Measurements from ENCODE around the gene CEP170.
"Not testable (repeated sequence)": the region's sequence is repeated elsewhere in the genome, so short reads cannot be mapped to it uniquely, and the experiment has no call there.

The CEP170 gene

DNA sequence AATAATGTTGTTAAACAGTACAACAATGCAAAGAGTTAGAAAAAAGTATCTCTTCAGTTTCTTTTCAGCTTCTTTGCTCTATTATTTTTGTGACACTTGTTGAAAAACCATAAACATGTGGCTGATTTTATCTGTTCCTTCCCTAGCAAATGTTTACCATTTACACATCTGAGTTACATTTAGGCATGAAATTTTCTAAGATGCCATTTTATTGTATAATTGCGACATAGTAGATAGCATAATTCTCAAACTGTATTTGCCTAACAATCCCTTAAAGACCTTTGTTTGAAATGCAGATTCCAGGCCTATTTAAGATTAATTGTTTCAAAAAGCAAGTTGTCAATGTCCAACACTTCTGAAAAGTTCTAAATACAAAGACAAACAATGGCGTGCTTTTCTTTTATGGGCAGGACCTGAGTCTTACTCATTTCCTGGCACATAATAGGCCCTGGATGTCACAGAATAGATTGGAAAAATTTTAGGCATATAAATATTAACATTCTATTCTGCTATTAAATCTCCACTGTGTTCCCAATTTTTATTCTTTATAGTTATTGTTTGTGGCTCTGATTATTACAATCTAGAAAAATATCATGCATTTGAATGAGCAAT is 81.2 kb downstream of the CEP170 start:
- not testable (repeated sequence) for DNase-seq (ENCODE audit: low read depth)

GRCh38 chr1:243164911-243165310 is 90.2 kb downstream of the CEP170 start:
- DNase-seq (ENCODE audit: low read depth), result not testable (repeated sequence)

DNA sequence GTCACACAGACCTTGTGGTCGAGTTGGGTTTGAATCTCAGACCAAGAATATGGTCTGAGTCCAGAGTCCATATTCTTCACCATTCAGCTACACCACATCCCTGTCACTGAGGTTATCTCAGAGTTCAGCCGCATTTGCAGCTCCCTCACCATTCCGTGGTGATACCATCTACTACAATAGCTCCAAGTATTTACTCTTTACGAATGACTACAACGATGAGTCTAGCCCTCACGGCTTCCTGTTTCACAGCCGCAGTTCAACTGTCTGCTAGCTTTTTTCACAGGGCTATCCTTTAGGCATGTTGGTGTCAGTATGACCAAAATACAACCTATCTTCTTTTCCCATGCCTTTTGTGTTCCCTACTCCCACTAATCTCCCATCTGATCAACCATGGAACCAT is 104.2 kb downstream of the CEP170 start:
- DNase-seq (ENCODE audit: low read depth), result not testable (repeated sequence)

DNA sequence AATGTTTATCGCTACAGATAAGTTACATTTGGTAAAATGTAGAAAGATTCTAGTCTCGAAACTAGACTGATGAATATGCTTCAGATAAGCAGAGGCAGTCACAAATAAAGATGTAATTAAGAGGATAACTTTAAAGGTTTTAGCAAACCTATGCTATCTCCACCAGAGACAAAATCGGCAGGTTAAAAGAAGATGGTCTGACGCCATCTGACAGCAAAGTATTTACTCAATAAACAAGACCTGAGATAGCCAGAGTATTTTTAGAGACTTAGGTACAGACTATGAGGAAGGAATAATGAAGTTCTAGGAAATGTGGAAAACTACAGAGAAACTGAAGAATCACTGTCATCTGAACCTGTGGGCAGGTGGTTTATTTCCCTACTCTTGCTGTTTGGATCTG is 106.0 kb downstream of the CEP170 start:
- DNase-seq (ENCODE audit: low read depth), result not testable (repeated sequence)

- not testable (repeated sequence) for DNase-seq (ENCODE audit: low read depth)
Measured at GRCh38 chr1:243147351-243147750, 107.7 kb downstream of the CEP170 start.

DNA sequence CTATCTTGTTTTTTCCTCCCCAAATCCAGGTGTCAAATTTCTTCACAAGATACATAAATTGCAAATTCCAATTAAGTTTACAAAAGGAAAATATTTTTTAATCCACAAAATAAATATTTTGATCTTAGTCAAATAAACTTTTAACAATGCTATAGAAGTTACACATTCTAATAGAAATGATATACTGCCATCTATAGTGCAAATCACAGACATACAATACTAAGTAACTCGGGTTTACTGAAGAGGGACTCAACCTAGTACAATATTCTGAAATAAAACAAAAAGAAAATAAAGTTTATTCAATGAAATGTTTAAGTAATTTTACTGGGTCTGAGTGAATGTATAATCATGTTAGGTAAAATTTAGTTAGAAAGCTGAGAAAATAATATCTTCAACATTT is 114.6 kb downstream of the CEP170 start:
- not testable (repeated sequence) for DNase-seq (ENCODE audit: low read depth)

- not testable (repeated sequence) for DNase-seq (ENCODE audit: low read depth)
Measured at GRCh38 chr1:243122876-243123409, 132.1 kb downstream of the CEP170 start.

- not testable (repeated sequence) for DNase-seq (ENCODE audit: low read depth)
Measured at GRCh38 chr1:243121939-243122338, 133.1 kb downstream of the CEP170 start.

GRCh38 chr1:243118601-243119322 is 136.3 kb downstream of the CEP170 start:
- DNase-seq (ENCODE audit: low read depth), result not testable (repeated sequence)

GRCh38 chr1:243116187-243116586 is 138.9 kb downstream of the CEP170 start:
- DNase-seq (ENCODE audit: low read depth), result not testable (repeated sequence)

GRCh38 chr1:243114769-243115168 is 140.3 kb downstream of the CEP170 start:
- not testable (repeated sequence) for DNase-seq (ENCODE audit: low read depth)

- DNase-seq (ENCODE audit: low read depth), result not testable (repeated sequence)
Measured at GRCh38 chr1:243114059-243114713, 140.9 kb downstream of the CEP170 start.

DNA sequence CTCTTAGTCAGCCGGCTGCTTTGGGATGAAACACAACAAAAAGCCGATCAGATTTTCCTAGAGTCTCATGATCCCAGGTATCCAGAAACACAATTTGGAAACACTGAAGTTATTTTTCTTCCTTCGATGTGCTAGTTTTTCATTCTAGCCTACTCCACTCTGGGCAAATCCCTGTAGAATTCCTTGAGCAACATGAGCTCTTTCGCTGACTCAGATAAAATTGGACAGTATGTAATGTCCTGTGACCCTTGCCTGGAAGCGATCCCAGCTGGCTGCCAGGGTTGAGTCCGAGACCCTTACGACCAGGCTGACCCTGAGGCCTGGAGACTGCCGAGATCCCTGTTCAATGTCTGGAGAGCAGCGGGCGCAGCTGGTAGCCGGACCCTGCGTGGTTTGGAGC is 147.9 kb downstream of the CEP170 start:
- not testable (repeated sequence) for DNase-seq (ENCODE audit: low read depth)

- not testable (repeated sequence) for DNase-seq (ENCODE audit: low read depth)
Measured at GRCh38 chr1:243105652-243106332, 149.3 kb downstream of the CEP170 start.

- not testable (repeated sequence) for DNase-seq (ENCODE audit: low read depth)
Measured at GRCh38 chr1:243105104-243105503, 150.0 kb downstream of the CEP170 start.

GRCh38 chr1:243104452-243104851 is 150.6 kb downstream of the CEP170 start:
- not testable (repeated sequence) for DNase-seq (ENCODE audit: low read depth)

DNA sequence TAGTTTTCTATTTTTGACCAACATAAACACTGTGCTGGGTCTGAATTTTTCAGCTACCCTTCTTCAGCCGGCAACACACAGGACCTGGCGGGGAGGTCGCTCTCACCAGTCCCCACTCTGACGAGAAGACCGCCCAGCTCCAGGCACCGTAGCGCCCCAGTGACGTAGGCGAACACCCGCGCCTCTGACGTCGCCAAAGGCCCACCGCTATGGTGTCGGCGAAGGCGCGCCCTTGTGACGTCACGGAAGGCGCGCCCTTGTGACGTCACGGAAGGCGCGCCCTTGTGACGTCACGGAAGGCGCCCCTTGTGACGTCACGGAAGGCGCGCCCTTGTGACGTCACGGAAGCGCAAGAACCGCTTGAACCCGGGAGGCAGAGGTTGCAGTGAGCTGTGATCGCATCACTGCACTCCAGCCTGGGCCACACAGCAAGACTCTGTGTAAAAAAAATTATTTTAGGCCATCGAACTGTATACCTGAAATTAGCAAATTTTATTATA is 153.5 kb downstream of the CEP170 start:
- DNase-seq (ENCODE audit: low read depth), result peak; percentile 44

DNA sequence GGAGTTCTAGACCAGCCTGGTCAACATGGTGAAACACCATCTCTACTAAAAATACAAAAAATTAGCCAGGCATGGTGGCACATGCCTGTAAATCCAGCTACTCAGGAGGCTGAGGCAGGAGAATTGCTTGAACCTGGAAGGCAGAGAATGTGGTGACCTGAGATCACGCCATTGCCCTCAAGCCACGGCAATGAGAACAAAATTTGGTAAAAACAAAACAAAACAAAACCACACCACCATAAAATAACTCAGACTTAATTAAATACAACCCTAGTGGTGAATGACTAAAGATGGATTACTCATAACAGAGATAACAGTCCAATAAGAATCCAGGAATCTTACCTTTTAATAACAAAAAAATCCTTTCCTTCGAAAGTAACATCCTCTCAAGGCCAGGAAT is 167.7 kb downstream of the CEP170 start:
- not testable (repeated sequence) for DNase-seq (ENCODE audit: low read depth)

All from stimulated activated CD8-positive, alpha-beta memory T cell treated with anti-CD3 and anti-CD28 coated beads, Interleukin-15, amount 100 ng/mL, for 1 hour (primary cell).